Panc1 (cell line): ENCODE data around the gene ELOF1.

Source experiments
- TCF7L2 ChIP-seq: IDR thresholded peaks from 2 replicates; pipeline ENCODE4 v1.6.1; 2011; ENCODE audit warnings: mild to moderate bottlenecking, low read depth, low read length, inconsistent platforms
- TF ChIP-seq, protein P1 (sequence below): fragments of 450-650 bp; IDR thresholded peaks from 2 replicates; pipeline ENCODE4 v1.5.1; 2017; ENCODE audit warnings: mild to moderate bottlenecking
- TF ChIP-seq, protein P2 (sequence below), 2 experiments: IDR thresholded peaks; 2 replicates each; pipeline ENCODE4 v1.6.1; 2011 to 2012; ENCODE audit warnings: low read depth in 2 of 2, control low read depth in 1 of 2, low read length in 1 of 2, mild to moderate bottlenecking in 1 of 2, moderate library complexity in 1 of 2; ENCODE audit not compliant: insufficient read depth in 1 of 2

DNA sequence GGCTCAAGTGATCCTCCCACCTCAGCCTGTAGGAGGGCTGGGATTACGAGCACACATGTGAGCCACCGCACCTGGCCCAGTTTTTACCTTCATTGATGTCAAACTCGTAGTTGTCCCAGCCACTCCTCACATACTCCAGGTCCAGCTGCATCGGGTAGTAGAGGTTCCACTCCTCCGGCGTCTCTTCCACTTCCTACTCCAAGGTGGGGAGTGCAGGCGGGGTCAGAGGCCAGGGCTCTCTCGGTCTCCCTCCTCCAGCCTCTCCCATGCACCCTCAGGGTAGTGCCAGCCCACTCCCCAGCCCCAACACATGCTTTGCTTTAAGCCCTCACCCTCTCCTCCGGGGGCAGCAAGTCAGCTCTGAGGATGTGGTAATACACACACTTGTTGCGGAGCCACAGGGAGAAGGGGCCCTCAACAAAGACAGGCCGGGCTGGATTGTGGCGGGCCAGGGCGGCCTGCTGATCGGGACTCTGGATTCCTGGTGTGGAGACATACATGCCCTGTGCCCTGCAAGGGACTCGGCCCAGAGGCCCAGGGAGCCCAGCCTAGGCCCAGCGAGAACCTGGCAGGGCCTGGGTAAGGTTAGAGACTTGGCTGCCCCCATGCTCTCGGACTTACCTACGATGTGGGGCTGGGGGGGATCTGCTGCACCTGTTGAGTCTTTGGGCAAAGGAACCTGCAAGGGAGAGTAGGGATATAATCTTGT, 51.5 kb downstream of the ELOF1 start:
- TF ChIP-seq TCF7L2 = no peak
- TF ChIP-seq, protein P1, sequence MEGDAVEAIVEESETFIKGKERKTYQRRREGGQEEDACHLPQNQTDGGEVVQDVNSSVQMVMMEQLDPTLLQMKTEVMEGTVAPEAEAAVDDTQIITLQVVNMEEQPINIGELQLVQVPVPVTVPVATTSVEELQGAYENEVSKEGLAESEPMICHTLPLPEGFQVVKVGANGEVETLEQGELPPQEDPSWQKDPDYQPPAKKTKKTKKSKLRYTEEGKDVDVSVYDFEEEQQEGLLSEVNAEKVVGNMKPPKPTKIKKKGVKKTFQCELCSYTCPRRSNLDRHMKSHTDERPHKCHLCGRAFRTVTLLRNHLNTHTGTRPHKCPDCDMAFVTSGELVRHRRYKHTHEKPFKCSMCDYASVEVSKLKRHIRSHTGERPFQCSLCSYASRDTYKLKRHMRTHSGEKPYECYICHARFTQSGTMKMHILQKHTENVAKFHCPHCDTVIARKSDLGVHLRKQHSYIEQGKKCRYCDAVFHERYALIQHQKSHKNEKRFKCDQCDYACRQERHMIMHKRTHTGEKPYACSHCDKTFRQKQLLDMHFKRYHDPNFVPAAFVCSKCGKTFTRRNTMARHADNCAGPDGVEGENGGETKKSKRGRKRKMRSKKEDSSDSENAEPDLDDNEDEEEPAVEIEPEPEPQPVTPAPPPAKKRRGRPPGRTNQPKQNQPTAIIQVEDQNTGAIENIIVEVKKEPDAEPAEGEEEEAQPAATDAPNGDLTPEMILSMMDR = no peak
- TF ChIP-seq, protein P2, sequence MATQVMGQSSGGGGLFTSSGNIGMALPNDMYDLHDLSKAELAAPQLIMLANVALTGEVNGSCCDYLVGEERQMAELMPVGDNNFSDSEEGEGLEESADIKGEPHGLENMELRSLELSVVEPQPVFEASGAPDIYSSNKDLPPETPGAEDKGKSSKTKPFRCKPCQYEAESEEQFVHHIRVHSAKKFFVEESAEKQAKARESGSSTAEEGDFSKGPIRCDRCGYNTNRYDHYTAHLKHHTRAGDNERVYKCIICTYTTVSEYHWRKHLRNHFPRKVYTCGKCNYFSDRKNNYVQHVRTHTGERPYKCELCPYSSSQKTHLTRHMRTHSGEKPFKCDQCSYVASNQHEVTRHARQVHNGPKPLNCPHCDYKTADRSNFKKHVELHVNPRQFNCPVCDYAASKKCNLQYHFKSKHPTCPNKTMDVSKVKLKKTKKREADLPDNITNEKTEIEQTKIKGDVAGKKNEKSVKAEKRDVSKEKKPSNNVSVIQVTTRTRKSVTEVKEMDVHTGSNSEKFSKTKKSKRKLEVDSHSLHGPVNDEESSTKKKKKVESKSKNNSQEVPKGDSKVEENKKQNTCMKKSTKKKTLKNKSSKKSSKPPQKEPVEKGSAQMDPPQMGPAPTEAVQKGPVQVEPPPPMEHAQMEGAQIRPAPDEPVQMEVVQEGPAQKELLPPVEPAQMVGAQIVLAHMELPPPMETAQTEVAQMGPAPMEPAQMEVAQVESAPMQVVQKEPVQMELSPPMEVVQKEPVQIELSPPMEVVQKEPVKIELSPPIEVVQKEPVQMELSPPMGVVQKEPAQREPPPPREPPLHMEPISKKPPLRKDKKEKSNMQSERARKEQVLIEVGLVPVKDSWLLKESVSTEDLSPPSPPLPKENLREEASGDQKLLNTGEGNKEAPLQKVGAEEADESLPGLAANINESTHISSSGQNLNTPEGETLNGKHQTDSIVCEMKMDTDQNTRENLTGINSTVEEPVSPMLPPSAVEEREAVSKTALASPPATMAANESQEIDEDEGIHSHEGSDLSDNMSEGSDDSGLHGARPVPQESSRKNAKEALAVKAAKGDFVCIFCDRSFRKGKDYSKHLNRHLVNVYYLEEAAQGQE (IDR thresholded peaks at IDR 0.05; ENCODE audit: insufficient read depth in 1 of 2, low read depth in 2 of 2, low read length in 1 of 2) = no peak
